ENCODE measurements around the gene CACUL1. TPM values are rescaled to one million over a fixed set of nuclear protein-coding genes. Genes with fewer than 3 reads are reported as not detected.
"Not testable (repeated sequence)": the region's sequence is repeated elsewhere in the genome, so short reads cannot be mapped to it uniquely, and the experiment has no call there.

The CACUL1 gene
- total RNA-seq = 10 to 100 TPM; 25.5 to 30.2 TPM

DNA sequence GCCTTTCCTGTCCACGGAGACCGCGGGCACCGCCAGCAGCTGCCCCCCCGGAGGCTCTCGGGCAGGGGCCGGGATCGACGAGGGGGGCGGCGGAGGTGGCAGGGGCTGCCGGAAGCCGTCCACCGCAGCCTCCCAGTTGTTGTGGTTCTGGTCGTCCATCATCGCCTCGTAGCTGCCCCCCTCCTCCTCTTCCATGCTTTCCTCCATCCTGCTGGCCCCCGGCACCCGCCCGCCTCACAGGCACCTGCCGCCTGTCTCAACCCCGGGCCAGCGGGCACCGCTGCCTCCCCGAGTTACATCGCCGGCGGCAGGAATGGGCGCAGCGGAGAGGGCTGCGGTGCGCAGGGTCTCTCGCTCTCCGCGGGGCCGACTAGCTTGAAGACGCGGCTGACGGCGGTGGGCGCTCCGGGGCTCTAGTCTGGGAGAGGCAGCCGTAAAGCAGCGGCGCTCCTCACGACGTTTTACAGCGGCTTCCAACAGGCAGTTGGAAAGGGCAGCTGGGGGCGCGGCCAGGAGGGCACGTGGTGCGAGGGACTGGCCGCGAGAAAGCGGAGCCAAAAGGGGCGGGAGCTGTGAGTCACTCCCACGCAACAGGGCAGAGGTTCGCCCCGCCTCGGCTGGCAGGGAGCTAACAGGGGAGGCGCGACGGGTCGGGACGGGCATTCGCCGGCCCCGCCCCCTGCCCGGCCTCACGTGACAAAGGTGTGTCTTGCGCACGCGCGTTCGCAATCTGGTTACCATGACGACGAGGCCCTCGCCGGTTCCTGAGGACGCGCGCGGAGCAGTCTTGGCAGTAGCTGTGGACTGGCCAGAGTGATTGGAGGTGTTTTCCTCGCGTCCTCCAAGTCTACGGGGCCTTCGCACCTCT is at the start of gene CACUL1:
CACUL1 (minus strand) TSS at position 415 of the 868 bp plus-strand sequence; CDS start at position 207, 208 bp downstream.
- Mint-ChIP-seq H3K4me1 (ENCODE audit: low read depth) (peaks cover 21% of the 10 kb centered on the region), H3K9me3 (ENCODE audit: insufficient read depth) (no peaks in the 10 kb centered on the region), H3K27me3 (ENCODE audit: low read depth) (peaks cover 12% of the 10 kb centered on the region), H3K27ac (peak within 1 kb of the TSS; percentile 87), H3K4me3 (peak within 1 kb of the TSS; percentile 91), H3K36me3 (ENCODE audit: low read depth) (peaks cover 3% of the 10 kb centered on the region)
- DNase-seq = peak; percentile 100
- ATAC-seq = peak; percentile 99
- POLR2A ChIA-PET = interaction anchor here (0.6 to 1.6 kb wide), 7 partner anchors 15 to 1147 kb away, joined by 3 to 9 read pairs (median 3); no protein-coding TSS in a partner anchor
- CTCF ChIA-PET = interaction anchor here (0.7 to 3.5 kb wide), 9 partner anchors 8 to 275 kb away, joined by 3 to 35 read pairs (median 4); no protein-coding TSS in a partner anchor

DNA sequence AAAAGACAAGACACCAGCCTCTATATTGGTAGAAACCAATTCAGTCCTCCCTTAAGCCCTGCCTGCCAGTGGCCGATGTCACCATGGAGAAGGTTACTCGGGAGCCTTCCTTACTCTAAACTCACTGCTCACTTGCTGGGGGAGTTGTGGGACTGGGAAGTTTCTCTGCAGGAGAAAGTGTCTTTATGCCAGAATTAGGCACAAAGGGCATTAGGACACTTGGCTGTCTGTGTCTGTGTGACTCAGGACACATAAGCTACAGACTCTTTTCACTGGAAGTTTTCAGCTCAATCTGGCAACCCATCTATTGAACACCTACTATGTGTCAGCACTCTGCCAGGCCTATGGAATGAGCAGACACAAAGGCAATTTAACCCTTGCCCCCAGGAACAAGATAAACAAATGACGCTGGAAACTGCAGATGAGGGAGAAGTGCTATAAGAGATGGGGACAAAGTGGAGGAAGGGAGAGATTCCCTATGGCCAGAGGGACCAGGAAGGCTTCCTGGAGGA is 49.5 kb upstream of the CACUL1 start:
- no peak overlapping the region for H3K4me3 Mint-ChIP-seq
- no peak overlapping the region for H3K27ac Mint-ChIP-seq
- no peaks in the 10 kb centered on the region for H3K36me3 Mint-ChIP-seq (ENCODE audit: low read depth)
- no peaks in the 10 kb centered on the region for H3K4me1 Mint-ChIP-seq (ENCODE audit: low read depth)
- no peak for DNase-seq
- ChIA-PET CTCF (no interaction called here), POLR2A (no interaction called here)
- peaks cover 5% of the 10 kb centered on the region for H3K27me3 Mint-ChIP-seq (ENCODE audit: low read depth)
- no peak for ATAC-seq
- H3K9me3 Mint-ChIP-seq (ENCODE audit: insufficient read depth) = no peaks in the 10 kb centered on the region

DNA sequence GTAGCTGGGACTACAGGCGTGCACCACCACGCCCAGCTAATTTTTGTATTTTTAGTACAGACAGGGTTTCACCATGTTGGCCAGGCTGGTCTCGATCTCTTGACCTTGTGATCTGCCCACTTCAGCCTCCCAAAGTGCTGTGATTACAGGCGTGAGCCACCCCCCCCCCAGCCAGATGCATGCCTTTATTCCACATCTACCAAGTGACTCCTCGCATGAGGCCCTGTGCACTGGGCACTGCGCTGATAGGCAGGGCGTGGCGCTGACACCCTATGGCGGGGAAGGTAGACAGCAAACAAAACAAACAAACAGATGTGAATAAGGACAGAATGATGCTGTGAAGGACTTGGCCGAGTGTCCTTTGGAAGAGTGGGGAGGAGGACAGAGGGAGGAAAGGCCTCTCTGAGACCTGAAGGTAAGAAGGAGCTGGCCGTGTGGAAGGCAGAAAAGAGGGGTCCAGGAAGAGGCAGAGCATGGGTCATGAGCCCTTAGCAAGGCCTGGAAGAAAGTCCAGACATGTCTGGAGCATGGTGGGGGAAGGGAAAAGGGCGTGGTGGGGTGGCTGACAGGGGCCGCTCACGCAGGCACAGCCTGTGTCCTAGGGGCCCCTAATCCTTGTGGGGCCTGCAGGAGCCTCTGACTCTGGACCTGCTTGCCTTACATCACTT is 47.5 kb upstream of the CACUL1 start:
- POLR2A ChIA-PET = no interaction called here
- DNase-seq (no peak), ATAC-seq (no peak)

DNA sequence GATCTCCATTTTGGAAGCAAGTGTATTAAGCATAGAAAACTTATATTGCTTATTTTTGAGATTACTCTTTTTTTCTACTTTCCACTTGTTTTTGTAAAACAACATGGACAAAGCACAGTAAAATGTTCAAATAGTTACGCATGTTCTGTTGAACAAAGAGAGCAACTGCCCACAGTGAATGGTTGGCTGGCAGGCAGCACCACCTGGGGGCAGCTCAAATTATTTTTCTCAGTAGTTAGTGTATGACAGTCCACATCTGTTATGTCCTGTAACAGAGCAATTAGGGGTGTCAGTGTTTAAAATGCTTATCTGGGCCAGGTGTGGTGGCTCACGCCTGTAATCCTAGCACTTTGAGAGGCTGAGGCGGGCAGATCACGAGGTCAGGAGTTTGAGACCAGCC is 46.1 kb upstream of the CACUL1 start:
- Mint-ChIP-seq H3K27me3 (ENCODE audit: low read depth) (peaks cover 9% of the 10 kb centered on the region), H3K4me1 (ENCODE audit: low read depth) (no peaks in the 10 kb centered on the region), H3K27ac (no peak overlapping the region), H3K9me3 (ENCODE audit: insufficient read depth) (no peaks in the 10 kb centered on the region), H3K36me3 (ENCODE audit: low read depth) (no peaks in the 10 kb centered on the region), H3K4me3 (no peak overlapping the region)
- DNase-seq = no peak
- POLR2A ChIA-PET = no interaction called here
- CTCF ChIA-PET = interaction anchor here (1.0 kb wide), 1 partner anchor 67 kb away, joined by 3 read pairs; no protein-coding TSS in a partner anchor
- ATAC-seq = no peak

More for the DNA sequence above, 47.5 kb upstream of the CACUL1 start:
- no peak overlapping the region for H3K4me3 Mint-ChIP-seq
- no peaks in the 10 kb centered on the region for H3K9me3 Mint-ChIP-seq (ENCODE audit: insufficient read depth)
- no peak overlapping the region for H3K27ac Mint-ChIP-seq
- CTCF ChIA-PET = no interaction called here
- H3K36me3 Mint-ChIP-seq (ENCODE audit: low read depth) = no peaks in the 10 kb centered on the region
- H3K4me1 Mint-ChIP-seq (ENCODE audit: low read depth) = no peaks in the 10 kb centered on the region
- H3K27me3 Mint-ChIP-seq (ENCODE audit: low read depth) = peaks cover 5% of the 10 kb centered on the region

- Mint-ChIP-seq H3K36me3 (ENCODE audit: low read depth) (no peaks in the 10 kb centered on the region), H3K27me3 (ENCODE audit: low read depth) (peaks cover 9% of the 10 kb centered on the region), H3K4me1 (ENCODE audit: low read depth) (no peaks in the 10 kb centered on the region), H3K9me3 (ENCODE audit: insufficient read depth) (no peaks in the 10 kb centered on the region), H3K4me3 (no peak overlapping the region), H3K27ac (no peak overlapping the region)
- POLR2A ChIA-PET = no interaction called here
- ATAC-seq (no peak), DNase-seq (no peak)
- CTCF ChIA-PET = no interaction called here
Observed at GRCh38 chr10:118799777-118800176, 45.0 kb upstream of the CACUL1 start.

DNA sequence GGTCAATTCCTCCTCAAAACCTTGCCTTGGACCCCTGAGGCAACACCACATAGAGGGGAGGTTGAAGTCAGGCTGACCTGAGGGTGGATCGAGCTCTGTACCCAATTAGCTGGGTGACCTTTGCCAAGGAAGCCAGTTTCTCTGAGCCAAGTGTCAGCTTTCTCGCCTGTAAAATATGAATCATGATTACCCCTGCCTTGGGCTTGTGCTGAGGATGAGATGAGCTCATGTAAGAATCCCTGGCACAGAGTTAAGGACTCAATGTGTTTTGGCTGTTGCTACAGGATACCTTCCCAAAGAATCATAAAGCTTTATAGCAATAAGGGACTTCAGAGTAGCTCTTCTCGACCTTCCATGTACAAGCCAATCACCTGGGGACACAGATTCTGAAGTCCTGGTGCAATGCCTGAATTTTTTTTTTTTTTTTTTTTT is 43.5 kb upstream of the CACUL1 start:
- Mint-ChIP-seq H3K4me1 (ENCODE audit: low read depth) (no peaks in the 10 kb centered on the region), H3K36me3 (ENCODE audit: low read depth) (no peaks in the 10 kb centered on the region), H3K9me3 (ENCODE audit: insufficient read depth) (no peaks in the 10 kb centered on the region), H3K4me3 (no peak overlapping the region), H3K27me3 (ENCODE audit: low read depth) (peaks cover 9% of the 10 kb centered on the region), H3K27ac (no peak overlapping the region)
- ATAC-seq = no peak
- ChIA-PET POLR2A (no interaction called here), CTCF (interaction anchor here (0.9 kb wide), 1 partner anchor 17 kb away, joined by 4 read pairs; no protein-coding TSS in a partner anchor)
- no peak for DNase-seq

DNA sequence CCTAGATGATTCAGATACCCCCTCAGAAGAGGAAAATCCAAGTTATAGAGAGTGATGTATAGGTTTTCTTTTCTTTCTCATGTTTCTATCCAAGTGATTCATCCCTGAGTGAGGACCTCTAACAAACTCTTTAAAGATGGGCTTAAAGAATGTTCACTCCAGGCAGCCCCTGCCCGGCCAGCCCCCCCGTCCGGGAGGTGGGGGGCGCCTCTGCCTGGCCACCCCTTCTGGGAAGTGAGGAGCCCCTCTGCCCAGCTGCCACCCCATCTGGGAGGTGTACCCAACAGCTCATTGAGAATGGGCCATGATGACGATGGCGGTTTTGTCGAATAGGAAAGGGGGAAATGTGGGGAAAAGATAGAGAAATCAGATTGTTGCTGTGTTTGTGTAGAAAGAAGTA is 40.2 kb upstream of the CACUL1 start:
- not testable (repeated sequence) for H3K27ac Mint-ChIP-seq

GRCh38 chr10:118793545-118793944 is 38.8 kb upstream of the CACUL1 start:
- Mint-ChIP-seq H3K9me3 (ENCODE audit: insufficient read depth) (no peaks in the 10 kb centered on the region), H3K4me3 (no peak overlapping the region), H3K27ac (no peak overlapping the region), H3K4me1 (ENCODE audit: low read depth) (no peaks in the 10 kb centered on the region), H3K36me3 (ENCODE audit: low read depth) (no peaks in the 10 kb centered on the region), H3K27me3 (ENCODE audit: low read depth) (peaks cover 18% of the 10 kb centered on the region)
- POLR2A ChIA-PET = no interaction called here
- no peak for DNase-seq
- ATAC-seq = no peak
- CTCF ChIA-PET = no interaction called here

More for the DNA sequence above, 40.2 kb upstream of the CACUL1 start:
- POLR2A ChIA-PET; CTCF ChIA-PET; H3K9me3 Mint-ChIP-seq (ENCODE audit: insufficient read depth); H3K36me3 Mint-ChIP-seq (ENCODE audit: low read depth); ATAC-seq; H3K4me1 Mint-ChIP-seq (ENCODE audit: low read depth); H3K4me3 Mint-ChIP-seq; DNase-seq: not testable (repeated sequence)
- peaks cover 14% of the 10 kb centered on the region for H3K27me3 Mint-ChIP-seq (ENCODE audit: low read depth)

- ChIA-PET POLR2A (no interaction called here), CTCF (interaction anchor here (0.5 kb wide), 1 partner anchor 520 kb away, joined by 4 read pairs; no protein-coding TSS in a partner anchor)
- H3K4me3 Mint-ChIP-seq = no peak overlapping the region
- DNase-seq = no peak
- no peaks in the 10 kb centered on the region for H3K4me1 Mint-ChIP-seq (ENCODE audit: low read depth)
- H3K9me3 Mint-ChIP-seq (ENCODE audit: insufficient read depth) = no peaks in the 10 kb centered on the region
- H3K36me3 Mint-ChIP-seq (ENCODE audit: low read depth) = no peaks in the 10 kb centered on the region
- H3K27me3 Mint-ChIP-seq (ENCODE audit: low read depth) = peaks cover 25% of the 10 kb centered on the region
- no peak for ATAC-seq
- no peak overlapping the region for H3K27ac Mint-ChIP-seq
Observed at GRCh38 chr10:118792526-118792925, 37.8 kb upstream of the CACUL1 start.

DNA sequence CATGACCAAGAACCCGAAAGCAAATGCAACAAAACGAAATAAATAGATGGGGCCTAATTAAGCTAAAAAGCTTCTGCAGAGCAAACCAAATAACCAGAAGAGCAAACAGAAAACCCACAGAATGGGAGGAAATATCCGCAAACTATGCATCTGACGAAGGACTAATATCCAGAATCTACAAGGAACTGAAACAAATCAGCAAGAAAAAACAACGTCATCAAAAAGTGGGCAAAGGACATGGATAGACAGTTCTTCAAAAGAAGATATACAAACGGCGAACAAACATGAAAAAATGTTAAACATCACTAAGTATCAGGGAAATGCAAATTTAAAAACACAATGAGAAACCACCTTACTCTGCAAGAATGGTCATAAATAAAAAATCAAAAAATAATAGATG is 35.3 kb upstream of the CACUL1 start:
- CTCF ChIA-PET = no interaction called here
- no peaks in the 10 kb centered on the region for H3K4me1 Mint-ChIP-seq (ENCODE audit: low read depth)
- no peaks in the 10 kb centered on the region for H3K9me3 Mint-ChIP-seq (ENCODE audit: insufficient read depth)
- H3K27ac Mint-ChIP-seq = no peak overlapping the region
- no peaks in the 10 kb centered on the region for H3K36me3 Mint-ChIP-seq (ENCODE audit: low read depth)
- POLR2A ChIA-PET = no interaction called here
- no peak overlapping the region for H3K4me3 Mint-ChIP-seq
- DNase-seq (no peak), ATAC-seq (no peak)
- peaks cover 21% of the 10 kb centered on the region for H3K27me3 Mint-ChIP-seq (ENCODE audit: low read depth)

GRCh38 chr10:118785551-118785950 is 30.8 kb upstream of the CACUL1 start:
- H3K9me3 Mint-ChIP-seq (ENCODE audit: insufficient read depth) = no peaks in the 10 kb centered on the region
- no peak for DNase-seq
- H3K27me3 Mint-ChIP-seq (ENCODE audit: low read depth) = peaks cover 15% of the 10 kb centered on the region
- ATAC-seq = no peak
- ChIA-PET CTCF (interaction anchor here (1.3 kb wide), 1 partner anchor 42 kb away, joined by 4 read pairs; no protein-coding TSS in a partner anchor), POLR2A (no interaction called here)
- no peak overlapping the region for H3K4me3 Mint-ChIP-seq
- H3K36me3 Mint-ChIP-seq (ENCODE audit: low read depth) = no peaks in the 10 kb centered on the region
- peaks cover 4% of the 10 kb centered on the region for H3K4me1 Mint-ChIP-seq (ENCODE audit: low read depth)
- H3K27ac Mint-ChIP-seq = no peak overlapping the region

Data from activated CD8-positive, alpha-beta T cell treated with anti-CD3 and anti-CD28 coated beads, Interleukin-2, amount 10 ng/mL, durations not matched to agents 7 days and 5 days (primary cell).